Measurements from ENCODE around the gene RAB9B. TPM values are rescaled to one million over a fixed set of nuclear protein-coding genes. Genes with fewer than 3 reads are reported as not detected.

Gene RAB9B
- polyA plus RNA-seq, 1 experiment = 0.71 TPM

DNA sequence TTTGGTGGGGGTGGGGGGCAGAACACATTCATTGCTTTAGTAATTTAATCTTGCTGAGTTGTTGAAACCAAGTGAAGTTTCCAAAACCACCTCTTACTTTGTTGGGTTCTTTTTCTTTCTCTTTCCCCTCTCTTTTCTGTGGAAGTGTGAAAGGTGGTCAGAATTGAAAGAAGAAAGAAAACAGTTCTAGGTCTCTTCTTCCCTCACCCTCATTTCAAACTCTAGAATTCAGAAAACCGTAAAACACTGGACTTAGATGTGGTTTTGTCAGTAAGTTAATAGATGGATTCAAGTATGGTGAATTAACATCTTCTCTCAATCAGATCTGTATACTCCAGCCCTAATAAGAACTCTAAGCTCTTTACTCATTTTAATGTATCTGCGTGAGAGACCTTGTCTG is 31.7 kb downstream of the RAB9B start:
- Histone ChIP-seq H3K9me3 (ENCODE audit: control insufficient read depth, insufficient read depth, low read length) (no peaks in the 10 kb centered on the region), H3K27me3 (ENCODE audit: control insufficient read depth, insufficient read depth, low read length) (no peaks in the 10 kb centered on the region), H3K27ac (ENCODE audit: low read depth, low read length) (no peak overlapping the region), H3K4me3 (ENCODE audit: low read depth, low read length) (no peak overlapping the region)
- TF ChIP-seq, protein P1, sequence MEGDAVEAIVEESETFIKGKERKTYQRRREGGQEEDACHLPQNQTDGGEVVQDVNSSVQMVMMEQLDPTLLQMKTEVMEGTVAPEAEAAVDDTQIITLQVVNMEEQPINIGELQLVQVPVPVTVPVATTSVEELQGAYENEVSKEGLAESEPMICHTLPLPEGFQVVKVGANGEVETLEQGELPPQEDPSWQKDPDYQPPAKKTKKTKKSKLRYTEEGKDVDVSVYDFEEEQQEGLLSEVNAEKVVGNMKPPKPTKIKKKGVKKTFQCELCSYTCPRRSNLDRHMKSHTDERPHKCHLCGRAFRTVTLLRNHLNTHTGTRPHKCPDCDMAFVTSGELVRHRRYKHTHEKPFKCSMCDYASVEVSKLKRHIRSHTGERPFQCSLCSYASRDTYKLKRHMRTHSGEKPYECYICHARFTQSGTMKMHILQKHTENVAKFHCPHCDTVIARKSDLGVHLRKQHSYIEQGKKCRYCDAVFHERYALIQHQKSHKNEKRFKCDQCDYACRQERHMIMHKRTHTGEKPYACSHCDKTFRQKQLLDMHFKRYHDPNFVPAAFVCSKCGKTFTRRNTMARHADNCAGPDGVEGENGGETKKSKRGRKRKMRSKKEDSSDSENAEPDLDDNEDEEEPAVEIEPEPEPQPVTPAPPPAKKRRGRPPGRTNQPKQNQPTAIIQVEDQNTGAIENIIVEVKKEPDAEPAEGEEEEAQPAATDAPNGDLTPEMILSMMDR (IDR thresholded peaks at IDR 0.05; ENCODE audit: low read depth, low read length) = no peak
- ChIA-PET POLR2A (no interaction called here), CTCF (no interaction called here)
- no peak for DNase-seq (ENCODE audit: low read depth, low spot score)

DNA sequence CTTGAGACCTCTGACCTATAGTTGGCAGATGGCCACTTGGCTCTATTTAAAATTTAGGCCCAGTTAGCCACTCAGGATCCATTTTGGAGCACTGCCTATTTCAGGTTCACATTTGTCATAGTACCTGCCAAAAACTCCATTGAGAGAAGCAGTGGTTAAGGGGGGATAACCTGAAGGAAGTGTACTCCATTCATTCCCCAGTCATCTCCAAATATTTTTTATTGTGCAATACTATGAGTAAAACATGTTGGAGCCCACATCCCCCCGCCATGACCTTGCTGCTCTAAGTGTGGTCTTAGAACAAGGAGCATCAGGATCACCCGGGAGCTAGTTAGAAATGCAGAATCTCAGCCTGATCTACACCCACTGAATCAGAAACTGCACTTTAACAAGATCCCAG is 34.4 kb downstream of the RAB9B start:
- Histone ChIP-seq H3K4me3 (ENCODE audit: low read depth, low read length) (no peak overlapping the region), H3K9me3 (ENCODE audit: control insufficient read depth, insufficient read depth, low read length) (no peaks in the 10 kb centered on the region), H3K27me3 (ENCODE audit: control insufficient read depth, insufficient read depth, low read length) (no peaks in the 10 kb centered on the region), H3K27ac (ENCODE audit: low read depth, low read length) (no peak overlapping the region)
- no peak for DNase-seq (ENCODE audit: low read depth, low spot score)
- TF ChIP-seq, protein P1 (IDR thresholded peaks at IDR 0.05; ENCODE audit: low read depth, low read length) = no peak
- POLR2A ChIA-PET = no interaction called here
- CTCF ChIA-PET = no interaction called here

DNA sequence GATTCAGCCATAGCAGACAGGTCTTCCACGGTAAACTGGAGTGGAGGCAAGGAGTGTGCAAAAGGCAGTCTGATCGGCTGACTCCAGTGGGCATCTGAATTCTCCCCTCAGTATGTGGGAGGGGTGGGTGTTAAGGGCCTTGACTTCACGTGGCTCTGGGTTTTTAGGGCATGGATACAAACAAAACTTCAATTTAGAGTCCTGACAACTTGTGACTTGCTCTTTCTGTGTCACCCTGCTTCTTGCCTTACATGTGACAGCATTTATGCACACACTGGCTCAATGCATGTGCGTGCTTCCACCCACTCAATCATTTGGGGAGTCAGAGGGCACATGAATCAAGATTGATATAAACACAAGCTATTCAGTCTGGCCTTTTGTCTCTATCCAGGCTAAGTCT is 37.9 kb downstream of the RAB9B start:
- CTCF ChIA-PET = interaction anchor here (1.4 kb wide), 1 partner anchor 51 kb away, joined by 4 read pairs; no protein-coding TSS in a partner anchor
- no peak for DNase-seq (ENCODE audit: low read depth, low spot score)
- POLR2A ChIA-PET = no interaction called here
- TF ChIP-seq, protein P1 (IDR thresholded peaks at IDR 0.05; ENCODE audit: low read depth, low read length) = no peak
- Histone ChIP-seq H3K9me3 (ENCODE audit: control insufficient read depth, insufficient read depth, low read length) (no peaks in the 10 kb centered on the region), H3K27ac (ENCODE audit: low read depth, low read length) (peak overlapping the region; percentile 80), H3K27me3 (ENCODE audit: control insufficient read depth, insufficient read depth, low read length) (no peaks in the 10 kb centered on the region), H3K4me3 (ENCODE audit: low read depth, low read length) (no peak overlapping the region)

DNA sequence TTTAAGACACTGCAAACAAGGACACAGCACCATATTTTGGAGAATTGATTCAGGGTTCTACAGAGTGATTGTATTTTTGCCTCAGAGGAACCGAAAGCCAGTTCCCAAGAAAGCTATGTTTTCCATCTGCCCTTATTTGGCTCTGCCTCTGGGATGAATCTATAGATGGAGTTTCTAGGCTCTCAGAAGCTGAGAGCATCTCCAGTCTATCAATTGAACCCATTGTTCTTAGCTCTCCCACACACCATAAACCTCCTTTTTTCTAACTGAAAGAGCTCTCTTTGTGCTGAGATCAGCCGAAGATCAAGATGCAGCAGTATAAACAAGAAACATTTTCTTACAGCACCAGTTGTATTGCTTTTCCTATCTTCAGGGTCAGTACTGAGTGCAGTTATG is 38.5 kb downstream of the RAB9B start:
- ChIA-PET POLR2A (interaction anchor here (0.6 kb wide), 1 partner anchor 62 kb away, joined by 3 read pairs; no protein-coding TSS in a partner anchor), CTCF (interaction anchor here (0.8 to 1.7 kb wide), 5 partner anchors 20 to 304 kb away, joined by 3 to 4 read pairs (median 3); partner anchors contain the start of gene TMEM31)
- TF ChIP-seq, protein P1 (IDR thresholded peaks at IDR 0.05; ENCODE audit: low read depth, low read length) = no peak
- Histone ChIP-seq H3K27ac (ENCODE audit: low read depth, low read length) (peak overlapping the region; percentile 80), H3K27me3 (ENCODE audit: control insufficient read depth, insufficient read depth, low read length) (no peaks in the 10 kb centered on the region), H3K9me3 (ENCODE audit: control insufficient read depth, insufficient read depth, low read length) (no peaks in the 10 kb centered on the region), H3K4me3 (ENCODE audit: low read depth, low read length) (peak overlapping the region; percentile 31)
- no peak for DNase-seq (ENCODE audit: low read depth, low spot score)

DNA sequence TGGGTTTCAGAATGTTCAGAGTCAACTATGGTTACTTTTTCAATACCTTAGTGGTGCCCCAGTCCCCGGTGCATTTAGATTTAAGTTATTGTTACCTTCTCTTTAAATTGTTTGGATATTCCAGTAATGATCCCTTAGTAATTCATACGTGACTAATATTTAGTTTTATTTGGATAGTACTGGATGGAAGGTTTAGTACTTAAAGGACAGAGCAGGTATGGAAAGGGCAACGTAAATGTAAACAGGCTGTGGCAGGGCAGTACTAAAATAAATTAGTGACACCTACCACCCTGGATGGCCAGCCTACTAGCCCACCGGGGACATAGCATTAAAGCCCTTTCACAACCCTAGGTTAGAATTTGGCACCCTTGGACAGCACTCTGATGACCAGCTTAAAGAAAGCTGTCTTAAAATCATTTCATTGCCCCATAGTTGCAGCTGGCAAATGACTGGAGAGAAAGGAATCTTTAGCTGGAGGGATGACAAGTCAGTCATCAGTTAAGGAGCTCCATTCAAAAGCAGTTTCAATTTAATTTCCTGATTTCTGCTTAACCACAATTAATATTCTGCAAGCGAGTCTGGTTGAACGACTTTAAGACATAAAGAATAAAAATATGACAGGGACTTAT is 39.0 kb downstream of the RAB9B start:
- ChIA-PET CTCF (interaction anchor here (0.8 to 1.7 kb wide), 5 partner anchors 19 to 303 kb away, joined by 3 to 4 read pairs (median 3); partner anchors contain the start of gene TMEM31), POLR2A (interaction anchor here (0.6 kb wide), 1 partner anchor 62 kb away, joined by 3 read pairs; no protein-coding TSS in a partner anchor)
- no peaks in the 10 kb centered on the region for H3K27me3 ChIP-seq (ENCODE audit: control insufficient read depth, insufficient read depth, low read length)
- peak overlapping the region; percentile 31 for H3K4me3 ChIP-seq (ENCODE audit: low read depth, low read length)
- H3K9me3 ChIP-seq (ENCODE audit: control insufficient read depth, insufficient read depth, low read length) = no peaks in the 10 kb centered on the region
- peak overlapping the region; percentile 80 for H3K27ac ChIP-seq (ENCODE audit: low read depth, low read length)
- TF ChIP-seq, protein P1 (IDR thresholded peaks at IDR 0.05; ENCODE audit: low read depth, low read length) = no peak
- DNase-seq (ENCODE audit: low read depth, low spot score) = peak; percentile 21

Data from AG04450 (cell line).